Measurements from ENCODE around the gene HSFX3. TPM values are rescaled to one million over a fixed set of nuclear protein-coding genes. Genes with fewer than 3 reads are reported as not detected.
A peak's percentile ranks its signal among the peaks of the same experiment; 100 is the strongest.
"Not testable (repeated sequence)": the region's sequence is repeated elsewhere in the genome, so short reads cannot be mapped to it uniquely, and the experiment has no call there.

The HSFX3 gene
- polyA plus RNA-seq, 3 donors, result not detected

GRCh38 chrX:149518236-149518635 lies 31.5 kb downstream of the HSFX3 start:
- no peak for DNase-seq (ENCODE audit: low read depth in 3 of 3, low spot score in 2 of 3)

- no peak for DNase-seq (ENCODE audit: low read depth in 3 of 3, low spot score in 2 of 3)
Measured at GRCh38 chrX:149517308-149517707, 32.4 kb downstream of the HSFX3 start.

GRCh38 chrX:149516604-149517003 lies 33.1 kb downstream of the HSFX3 start:
- DNase-seq (ENCODE audit: low read depth in 3 of 3, low spot score in 2 of 3), result no peak

GRCh38 chrX:149515954-149516602 lies 33.6 kb downstream of the HSFX3 start:
- DNase-seq (ENCODE audit: low read depth in 3 of 3, low spot score in 2 of 3), result no peak

- no peak for DNase-seq (ENCODE audit: low read depth in 3 of 3, low spot score in 2 of 3)
Measured at GRCh38 chrX:149513825-149514428, 35.8 kb downstream of the HSFX3 start.

- no peak for DNase-seq (ENCODE audit: low read depth in 3 of 3, low spot score in 2 of 3)
Measured at GRCh38 chrX:149512225-149512885, 37.4 kb downstream of the HSFX3 start.

- no peak for DNase-seq (ENCODE audit: low read depth in 3 of 3, low spot score in 2 of 3)
Measured at GRCh38 chrX:149511081-149511480, 38.6 kb downstream of the HSFX3 start.

GRCh38 chrX:149510386-149510785 lies 39.3 kb downstream of the HSFX3 start:
- no peak for DNase-seq (ENCODE audit: low read depth in 3 of 3, low spot score in 2 of 3)

- no peak for DNase-seq (ENCODE audit: low read depth in 3 of 3, low spot score in 2 of 3)
Measured at GRCh38 chrX:149508467-149508866, 41.3 kb downstream of the HSFX3 start.

GRCh38 chrX:149506349-149506748 lies 43.4 kb downstream of the HSFX3 start:
- DNase-seq (ENCODE audit: low read depth in 3 of 3, low spot score in 2 of 3), result no peak

- no peak for DNase-seq (ENCODE audit: low read depth in 3 of 3, low spot score in 2 of 3)
Measured at GRCh38 chrX:149505671-149506070, 44.1 kb downstream of the HSFX3 start.

- DNase-seq (ENCODE audit: low read depth in 3 of 3, low spot score in 2 of 3), result peak; percentile 41 to 78 (median 64)
Measured at GRCh38 chrX:149504915-149505651, 44.6 kb downstream of the HSFX3 start, which contains the start of gene IDS. Gene IDS, minus strand, starts transcription at chrX:149505306. Its CDS starts 169 bp downstream, at chrX:149505137.

GRCh38 chrX:149504226-149504914 lies 45.4 kb downstream of the HSFX3 start:
- DNase-seq (ENCODE audit: low read depth in 3 of 3, low spot score in 2 of 3), result no peak

- not testable (repeated sequence) for DNase-seq (ENCODE audit: low read depth in 3 of 3, low spot score in 2 of 3)
Measured at GRCh38 chrX:149503446-149503845, 46.3 kb downstream of the HSFX3 start.

- DNase-seq (ENCODE audit: low read depth in 3 of 3, low spot score in 2 of 3), result not testable (repeated sequence)
Measured at GRCh38 chrX:149502923-149503322, 46.8 kb downstream of the HSFX3 start.

- DNase-seq (ENCODE audit: low read depth in 3 of 3, low spot score in 2 of 3), result no peak
Measured at GRCh38 chrX:149499766-149500165, 50.0 kb downstream of the HSFX3 start.

- no peak for DNase-seq (ENCODE audit: low read depth in 3 of 3, low spot score in 2 of 3)
Measured at GRCh38 chrX:149498767-149499166, 51.0 kb downstream of the HSFX3 start.

Data from right renal cortex interstitium (tissue), 3 donors.